MM.1S (cell line): ENCODE data around the gene ARHGEF11.

ENCODE experiments used
- DNase-seq: peaks from one replicate; pipeline ENCODE4 v3.0.0-alpha.2; 2015
- H2AFZ ChIP-seq: fragments of 300-600 bp; sonication (generic); 2 replicates; pipeline ENCODE4 v1.6.0; 2016; ENCODE audit warnings: antibody characterized with exemption, low read length
- H3F3A ChIP-seq: fragments of 300-600 bp; sonication (generic); 2 replicates; pipeline ENCODE4 v1.6.1; 2016; ENCODE audit warnings: mild to moderate bottlenecking, antibody characterized with exemption, low read length, moderate library complexity, mixed read lengths; ENCODE audit not compliant: insufficient read depth
- H3K27ac ChIP-seq: fragments of 300-600 bp; sonication (generic); 2 replicates; pipeline ENCODE4 v1.5.1; 2016; ENCODE audit warnings: mild to moderate bottlenecking, low read length
- H3K27me3 ChIP-seq: fragments of 300-600 bp; sonication (generic); replicated peaks from 2 replicates; pipeline ENCODE4 v1.6.0; 2016; ENCODE audit warnings: low read length; ENCODE audit not compliant: insufficient read depth
- H3K36me3 ChIP-seq: fragments of 300-600 bp; sonication (generic); replicated peaks from 2 replicates; pipeline ENCODE4 v1.6.1; 2016; ENCODE audit warnings: mild to moderate bottlenecking, low read length, mixed read lengths; ENCODE audit not compliant: insufficient read depth
- H3K4me1 ChIP-seq: fragments of 300-600 bp; sonication (generic); 2 replicates; pipeline ENCODE4 v1.6.1; 2016; ENCODE audit warnings: low read length, mixed read lengths
- H3K4me2 ChIP-seq: fragments of 300-600 bp; sonication (generic); 2 replicates; pipeline ENCODE4 v1.6.0; 2016; ENCODE audit warnings: low read depth, low read length
- H3K4me3 ChIP-seq: fragments of 300-600 bp; sonication (generic); 2 replicates; pipeline ENCODE4 v1.5.1; 2016; ENCODE audit warnings: low read length, mixed read lengths
- H3K79me2 ChIP-seq: fragments of 300-600 bp; sonication (generic); 2 replicates; pipeline ENCODE4 v1.6.1; 2016; ENCODE audit warnings: mixed run types, low read length, mixed read lengths
- H3K9ac ChIP-seq: fragments of 300-600 bp; sonication (generic); 2 replicates; pipeline ENCODE4 v1.6.1; 2016; ENCODE audit warnings: low read length, mixed read lengths
- H3K9me2 ChIP-seq: fragments of 300-600 bp; sonication (generic); replicated peaks from 2 replicates; pipeline ENCODE4 v1.6.1; 2016; ENCODE audit warnings: mild to moderate bottlenecking, low read length, mixed read lengths; ENCODE audit not compliant: insufficient read depth
- H3K9me3 ChIP-seq: fragments of 300-600 bp; sonication (generic); replicated peaks from 2 replicates; pipeline ENCODE4 v1.6.1; 2016; ENCODE audit warnings: mild to moderate bottlenecking, low read length, mixed read lengths; ENCODE audit not compliant: insufficient read depth
- H4K20me1 ChIP-seq: fragments of 300-600 bp; sonication (generic); 2 replicates; pipeline ENCODE4 v1.6.1; 2016; ENCODE audit warnings: mild to moderate bottlenecking, low read length, moderate library complexity, mixed read lengths; ENCODE audit not compliant: insufficient read depth
- EZH2 ChIP-seq: fragments of 300-600 bp; sonication (generic); optimal IDR thresholded peaks from 2 replicates; pipeline ENCODE3; 2017; ENCODE audit warnings: low read depth, mild to moderate bottlenecking, antibody characterized with exemption, low read length, mixed read lengths
- EZH2phosphoT487 ChIP-seq: fragments of 300-600 bp; sonication (generic); IDR thresholded peaks from 2 replicates; pipeline ENCODE4 v1.6.1; 2018; ENCODE audit warnings: antibody characterized with exemption, low read length
- TF ChIP-seq, protein P1 (sequence below): fragments of 300-600 bp; sonication (generic); IDR thresholded peaks from 2 replicates; pipeline ENCODE4 v1.5.1; 2016; ENCODE audit warnings: antibody characterized with exemption, low read length, mixed read lengths

Gene ARHGEF11

GRCh38 chr1:157019457-157019856, 26.1 kb downstream of the ARHGEF11 start:
- H3K9me2 ChIP-seq, result no peaks in the 10 kb centered on the region
- H3K36me3 ChIP-seq, result 0 out of 2 replicates have a peak, but pooled peaks cover 3% of the 10 kb centered on the region
- 0 out of 2 replicates have a peak, but pooled peaks cover 5% of the 10 kb centered on the region for H3K79me2 ChIP-seq
- H3K4me1 ChIP-seq, result no peaks in the 10 kb centered on the region
- no peak for DNase-seq
- TF ChIP-seq EZH2 (no peak), EZH2phosphoT487 (no peak)
- TF ChIP-seq, protein P1, sequence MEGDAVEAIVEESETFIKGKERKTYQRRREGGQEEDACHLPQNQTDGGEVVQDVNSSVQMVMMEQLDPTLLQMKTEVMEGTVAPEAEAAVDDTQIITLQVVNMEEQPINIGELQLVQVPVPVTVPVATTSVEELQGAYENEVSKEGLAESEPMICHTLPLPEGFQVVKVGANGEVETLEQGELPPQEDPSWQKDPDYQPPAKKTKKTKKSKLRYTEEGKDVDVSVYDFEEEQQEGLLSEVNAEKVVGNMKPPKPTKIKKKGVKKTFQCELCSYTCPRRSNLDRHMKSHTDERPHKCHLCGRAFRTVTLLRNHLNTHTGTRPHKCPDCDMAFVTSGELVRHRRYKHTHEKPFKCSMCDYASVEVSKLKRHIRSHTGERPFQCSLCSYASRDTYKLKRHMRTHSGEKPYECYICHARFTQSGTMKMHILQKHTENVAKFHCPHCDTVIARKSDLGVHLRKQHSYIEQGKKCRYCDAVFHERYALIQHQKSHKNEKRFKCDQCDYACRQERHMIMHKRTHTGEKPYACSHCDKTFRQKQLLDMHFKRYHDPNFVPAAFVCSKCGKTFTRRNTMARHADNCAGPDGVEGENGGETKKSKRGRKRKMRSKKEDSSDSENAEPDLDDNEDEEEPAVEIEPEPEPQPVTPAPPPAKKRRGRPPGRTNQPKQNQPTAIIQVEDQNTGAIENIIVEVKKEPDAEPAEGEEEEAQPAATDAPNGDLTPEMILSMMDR, result no peak
- no peak overlapping the region for H3K27ac ChIP-seq
- H4K20me1 ChIP-seq, result no peaks in the 10 kb centered on the region
- no peak overlapping the region for H2AFZ ChIP-seq
- no peak overlapping the region for H3K9ac ChIP-seq
- no peaks in the 10 kb centered on the region for H3F3A ChIP-seq
- no peak overlapping the region for H3K4me2 ChIP-seq
- H3K4me3 ChIP-seq, result no peak overlapping the region
- no peaks in the 10 kb centered on the region for H3K27me3 ChIP-seq
- 0 out of 2 replicates have a peak, but pooled peaks cover 3% of the 10 kb centered on the region for H3K9me3 ChIP-seq

GRCh38 chr1:157011845-157012244, 33.7 kb downstream of the ARHGEF11 start:
- Histone ChIP-seq H3K9me3 (no peaks in the 10 kb centered on the region), H3F3A (no peaks in the 10 kb centered on the region), H3K4me2 (no peak overlapping the region), H3K27me3 (no peaks in the 10 kb centered on the region), H3K36me3 (no peaks in the 10 kb centered on the region), H3K4me3 (no peak overlapping the region), H3K9ac (no peak overlapping the region), H3K4me1 (no peaks in the 10 kb centered on the region), H2AFZ (no peak overlapping the region), H3K9me2 (no peaks in the 10 kb centered on the region), H3K27ac (no peak overlapping the region), H3K79me2 (no peaks in the 10 kb centered on the region), H4K20me1 (no peaks in the 10 kb centered on the region)
- TF ChIP-seq, protein P1, result no peak
- TF ChIP-seq EZH2 (no peak), EZH2phosphoT487 (no peak)
- DNase-seq, result no peak

DNA sequence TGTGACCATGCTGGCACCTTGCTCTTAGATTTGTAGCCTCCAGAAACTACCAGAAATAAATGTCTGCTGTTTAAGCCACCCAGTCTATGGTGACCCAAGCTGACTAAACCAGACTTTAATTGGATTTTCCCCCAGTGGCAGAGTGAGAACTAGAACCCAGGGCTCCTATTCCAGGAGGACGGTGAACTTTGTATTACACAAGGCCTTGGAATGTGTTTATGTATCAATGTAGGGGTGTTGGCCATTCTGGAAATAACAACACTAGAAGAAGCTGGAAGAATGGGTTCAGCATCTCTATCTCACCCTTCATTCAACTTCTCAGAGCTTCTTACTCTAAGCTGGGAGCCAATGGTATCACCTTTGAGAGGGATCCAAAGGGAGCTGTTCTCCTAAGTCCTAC, 37.0 kb downstream of the ARHGEF11 start:
- H3K27me3 ChIP-seq, result no peaks in the 10 kb centered on the region
- no peak overlapping the region for H3K4me2 ChIP-seq
- no peaks in the 10 kb centered on the region for H4K20me1 ChIP-seq
- no peak overlapping the region for H3K4me3 ChIP-seq
- no peaks in the 10 kb centered on the region for H3K4me1 ChIP-seq
- H3K36me3 ChIP-seq, result no peaks in the 10 kb centered on the region
- no peak overlapping the region for H3K9ac ChIP-seq
- no peaks in the 10 kb centered on the region for H3K9me3 ChIP-seq
- H3F3A ChIP-seq, result no peaks in the 10 kb centered on the region
- no peaks in the 10 kb centered on the region for H3K79me2 ChIP-seq
- H3K27ac ChIP-seq, result no peak overlapping the region
- no peak for TF ChIP-seq EZH2
- no peak for TF ChIP-seq EZH2phosphoT487
- TF ChIP-seq, protein P1, result no peak
- no peaks in the 10 kb centered on the region for H3K9me2 ChIP-seq
- no peak for DNase-seq
- H2AFZ ChIP-seq, result no peak overlapping the region
